Colonic mucosa (tissue), 4 donors: ENCODE measurements around the gene CCDC102A. TPM values are rescaled to one million over a fixed set of nuclear protein-coding genes. Genes with fewer than 3 reads are reported as not detected.

Experiments
- DNase-seq: peaks from one replicate; pipeline ENCODE4 v3.0.0-alpha.2; 2020
- H3K27ac ChIP-seq: fragments of 200-600 bp; one replicate; pipeline ENCODE4 v1.8.0; 2021
- H3K27me3 ChIP-seq: fragments of 200-600 bp; one replicate; pipeline ENCODE4 v1.8.0; 2021
- H3K36me3 ChIP-seq: fragments of 200-600 bp; one replicate; pipeline ENCODE4 v1.8.0; 2021
- H3K4me1 ChIP-seq: fragments of 200-600 bp; one replicate; pipeline ENCODE4 v1.8.0; 2021; ENCODE audit warnings: mild to moderate bottlenecking
- H3K4me3 ChIP-seq: fragments of 200-600 bp; one replicate; pipeline ENCODE4 v1.8.0; 2021
- H3K9ac ChIP-seq, 2 donors: one replicate each; pipeline ENCODE4 v1.7.0; 2013; ENCODE audit warnings: control low read depth in 2 of 2, low read depth in 2 of 2, low read length in 2 of 2
- H3K9me3 ChIP-seq: fragments of 200-600 bp; one replicate; pipeline ENCODE4 v1.8.0; 2021
- CTCF ChIP-seq: fragments of 200-600 bp; IDR thresholded peaks from one replicate; pipeline ENCODE4 v1.8.0; 2022; ENCODE audit warnings: antibody characterized with exemption, mild to moderate bottlenecking
- intact Hi-C: fragments of 100-400 bp; cut with DNase I; formaldehyde crosslinking; loops from one replicate; pipeline ENCODE4 v1.14.1; 2022
- total RNA-seq, 2 donors: library from RNA; stranded (reverse); fragmentation: NEBNext Ultra II Directional in 1 of 2; extraction: Animal tissue kit (Norgen Biotek cat#: 25700) in 1 of 2; gene quantifications; one replicate each; pipeline ENCODE4 v1.2.1, GENCODE V29; 2021
- donor health status: healthy.
- donor health status: DM: no; HTN: no; CAD: no.
- donor health status: DM: no; HTN: no; CAD: no.

The CCDC102A gene
- total RNA-seq, 2 donors from 2014 or later, result 1.9 to 2.5 TPM

- intact Hi-C loops, result no loop called here
- no peaks in the 10 kb centered on the region for H3K27me3 ChIP-seq
- H3K9me3 ChIP-seq, result no peaks in the 10 kb centered on the region
- H3K27ac ChIP-seq, result no peak overlapping the region
- TF ChIP-seq CTCF, result no peak
- H3K4me1 ChIP-seq, result peaks cover 9% of the 10 kb centered on the region
- H3K4me3 ChIP-seq, result no peak overlapping the region
- H3K36me3 ChIP-seq, result no peaks in the 10 kb centered on the region
- DNase-seq, result no peak
- H3K9ac ChIP-seq, result no peak overlapping the region
These were observed 52.5 kb downstream of the CCDC102A start for GRCh38 chr16:57483725-57484514.

DNA sequence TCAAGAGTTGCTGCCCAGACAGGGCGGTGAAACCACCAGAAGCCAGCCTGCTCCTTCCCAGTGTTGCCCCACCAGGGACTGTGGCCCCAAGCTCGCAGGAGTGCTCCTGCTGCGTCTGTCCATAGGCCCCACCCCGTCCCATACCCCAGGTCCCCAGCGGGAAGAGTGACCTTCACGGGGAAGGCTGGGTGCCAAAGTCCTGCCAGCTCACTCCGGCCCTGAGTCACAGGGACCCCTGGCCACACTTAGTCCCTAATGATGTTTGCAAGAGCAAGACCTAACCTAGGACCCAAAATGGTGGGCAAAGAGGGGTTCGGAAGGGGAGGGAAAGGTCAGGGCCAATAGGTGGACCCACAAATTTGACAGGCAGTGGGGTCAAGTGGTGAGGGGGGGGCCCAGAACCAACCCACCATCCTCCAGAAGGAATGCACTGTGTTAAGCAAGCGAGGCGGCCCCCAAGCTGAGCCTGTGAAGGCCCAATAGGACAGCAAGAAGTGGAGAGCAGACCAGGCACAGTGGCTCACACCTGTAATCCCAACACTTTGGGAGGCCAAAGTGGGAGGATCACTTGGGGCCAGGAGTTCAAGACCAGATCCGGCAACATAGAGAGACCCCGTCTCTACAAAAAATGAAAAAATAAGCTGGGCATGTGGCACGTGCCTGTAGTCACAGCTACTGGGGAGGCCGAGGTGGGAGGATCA is 53.4 kb downstream of the CCDC102A start:
- no peak overlapping the region for H3K9ac ChIP-seq
- no peak for DNase-seq
- intact Hi-C loops, result no loop called here
- no peaks in the 10 kb centered on the region for H3K27me3 ChIP-seq
- no peaks in the 10 kb centered on the region for H3K36me3 ChIP-seq
- H3K9me3 ChIP-seq, result no peaks in the 10 kb centered on the region
- peaks cover 9% of the 10 kb centered on the region for H3K4me1 ChIP-seq
- TF ChIP-seq CTCF, result no peak
- no peak overlapping the region for H3K27ac ChIP-seq
- no peak overlapping the region for H3K4me3 ChIP-seq

- no peak for DNase-seq
- H3K9me3 ChIP-seq, result no peaks in the 10 kb centered on the region
- H3K27ac ChIP-seq, result no peak overlapping the region
- H3K9ac ChIP-seq, result no peak overlapping the region
- intact Hi-C loops, result no loop called here
- H3K4me1 ChIP-seq, result peaks cover 7% of the 10 kb centered on the region
- no peak for TF ChIP-seq CTCF
- no peaks in the 10 kb centered on the region for H3K36me3 ChIP-seq
- no peaks in the 10 kb centered on the region for H3K27me3 ChIP-seq
- H3K4me3 ChIP-seq, result no peak overlapping the region
These were observed 55.0 kb downstream of the CCDC102A start for GRCh38 chr16:57481421-57481820.

- intact Hi-C loops, result no loop called here
- no peak for TF ChIP-seq CTCF
- Histone ChIP-seq H3K4me3 (no peak overlapping the region), H3K36me3 (no peaks in the 10 kb centered on the region), H3K9ac (peak overlapping the region; percentile 38 to 73), H3K27ac (peak overlapping the region; percentile 92), H3K4me1 (peaks cover 10% of the 10 kb centered on the region), H3K9me3 (no peaks in the 10 kb centered on the region), H3K27me3 (no peaks in the 10 kb centered on the region)
- DNase-seq, result no peak
These were observed 55.6 kb downstream of the CCDC102A start for GRCh38 chr16:57480754-57481230.

- DNase-seq, result peak; percentile 92
- intact Hi-C loops, result no loop called here
- H3K9ac ChIP-seq, result peak overlapping the region; percentile 38 to 73
- peak overlapping the region; percentile 31 for H3K4me3 ChIP-seq
- TF ChIP-seq CTCF, result no peak
- peaks cover 10% of the 10 kb centered on the region for H3K4me1 ChIP-seq
- no peaks in the 10 kb centered on the region for H3K27me3 ChIP-seq
- no peaks in the 10 kb centered on the region for H3K9me3 ChIP-seq
- no peaks in the 10 kb centered on the region for H3K36me3 ChIP-seq
- peak overlapping the region; percentile 92 for H3K27ac ChIP-seq
These were observed 56.2 kb downstream of the CCDC102A start for GRCh38 chr16:57479976-57480753.
